Tibial nerve (tissue), 4 donors: ENCODE results near the gene WASF2. TPM values are rescaled to one million over a fixed set of nuclear protein-coding genes. Genes with fewer than 3 reads are reported as not detected.

Source experiments
- DNase-seq, 2 donors: peaks; one replicate each; pipeline ENCODE4 v3.0.0-alpha.2; 2019; ENCODE audit warnings: low spot score in 2 of 2
- H3K27ac ChIP-seq, 4 donors: fragments of 200-600 bp; sonication (generic) in 3 of 4; one replicate each; pipeline ENCODE4 v1.5.1; 2017 to 2019; ENCODE audit warnings: mild to moderate bottlenecking in 1 of 4
- H3K27me3 ChIP-seq, 2 donors: fragments of 200-600 bp; sonication (generic) in 1 of 2; one replicate each; pipeline versions ENCODE4 v1.5.1 to v1.6.0; 2017 to 2019
- H3K36me3 ChIP-seq, 3 donors: fragments of 200-600 bp; sonication (generic); one replicate each; pipeline ENCODE4 v1.5.1; 2018 to 2019
- H3K4me1 ChIP-seq, 4 donors: fragments of 200-600 bp; sonication (generic) in 3 of 4; one replicate each; pipeline ENCODE4 v1.5.1; 2017 to 2019
- H3K4me3 ChIP-seq, 4 donors: fragments of 200-600 bp; sonication (generic) in 3 of 4; one replicate each; pipeline ENCODE4 v1.5.1; 2017 to 2019; ENCODE audit warnings: mild to moderate bottlenecking in 1 of 4, moderate library complexity in 1 of 4
- H3K9me3 ChIP-seq, 4 donors: fragments of 200-600 bp; sonication (generic) in 3 of 4; one replicate each; pipeline ENCODE4 v1.5.1; 2017 to 2019
- EP300 ChIP-seq, 2 donors: sonication (generic); formaldehyde crosslinking; IDR thresholded peaks; one replicate each; pipeline ENCODE4 v1.6.1; 2017; ENCODE audit warnings: antibody characterized with exemption in 2 of 2, mild to moderate bottlenecking in 1 of 2
- POLR2A ChIP-seq, 2 donors: fragments of 450-650 bp; IDR thresholded peaks; one replicate each; pipeline ENCODE4 v1.6.1; 2017; ENCODE audit warnings: antibody characterized with exemption in 2 of 2, mild to moderate bottlenecking in 2 of 2, moderate library complexity in 2 of 2
- WGBS, 2 donors: methylation state at CpG; one replicate each; pipeline ENCODE4 v1.1.5; 2018; 5-methylcytosine and 5-hydroxymethylcytosine counted together
- total RNA-seq, 4 donors: library from RNA; depleted of rRNA; stranded (reverse); fragments of >200 nt; gene quantifications; one replicate each; pipeline ENCODE4 v1.1.0, GENCODE V29; 2016
- TF ChIP-seq, protein P1 (sequence below), 5 experiments: fragments of 200-600 bp in 3 of 5; fragments of 450-650 bp in 2 of 5; sonication (generic) in 3 of 5; IDR thresholded peaks; one replicate each; pipeline ENCODE4 v1.5.1; 2016 to 2019; ENCODE audit warnings: antibody characterized with exemption in 5 of 5, mild to moderate bottlenecking in 3 of 5, moderate library complexity in 2 of 5

Gene WASF2
- total RNA-seq, 4 donors from 2014 or later: 74.9 to 95.9 (median 83.4) TPM

DNA sequence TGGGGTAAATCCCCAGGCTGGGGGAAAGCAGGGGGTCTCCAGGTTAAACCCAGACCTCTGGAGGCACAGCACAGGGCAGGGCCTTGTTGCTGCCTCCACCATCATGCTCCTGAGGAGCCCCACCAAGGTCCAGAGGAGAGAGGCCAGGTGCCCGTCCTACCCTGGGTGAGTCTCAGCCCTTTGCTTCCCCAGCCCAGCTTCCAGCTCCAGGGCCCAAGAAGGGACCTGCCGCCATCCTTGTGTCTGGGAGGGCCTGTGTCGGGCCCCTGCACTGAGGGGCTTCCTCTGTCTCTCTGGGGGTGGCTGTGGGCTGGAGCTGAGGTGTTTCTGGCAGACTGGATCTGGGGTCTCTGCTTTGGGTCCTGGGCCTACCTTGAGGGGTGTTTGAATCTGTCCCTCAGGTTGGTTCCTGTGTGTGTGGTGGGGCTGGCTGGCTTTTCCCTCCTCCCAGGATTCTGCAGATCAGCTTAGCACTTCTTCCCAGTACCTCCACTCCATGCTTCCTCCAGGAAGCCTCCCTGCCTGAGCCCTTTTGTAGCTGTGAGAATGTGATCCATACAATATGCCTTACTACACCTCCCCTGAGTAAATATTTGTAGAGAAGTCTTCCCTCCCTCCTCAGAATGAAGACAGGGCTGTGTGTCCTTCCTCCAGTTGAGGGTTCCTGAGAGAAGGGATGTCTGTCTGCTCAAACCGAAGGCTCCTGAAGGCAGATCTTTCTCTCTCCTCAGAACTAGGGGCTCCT, 91.4 kb downstream of the WASF2 start:
- Histone ChIP-seq H3K4me1 (peaks cover 0 to 63% (median 23%) of the 10 kb centered on the region in 4 donors), H3K27ac (no peak overlapping the region), H3K27me3 (no peaks in the 10 kb centered on the region), H3K4me3 (no peak overlapping the region), H3K9me3 (no peaks in the 10 kb centered on the region), H3K36me3 (no peaks in the 10 kb centered on the region)
- DNase-seq: no peak
- TF ChIP-seq EP300 (IDR thresholded peaks at IDR 0.05): no peak
- no peak for TF ChIP-seq POLR2A (IDR thresholded peaks at IDR 0.05)
- TF ChIP-seq, protein P1, sequence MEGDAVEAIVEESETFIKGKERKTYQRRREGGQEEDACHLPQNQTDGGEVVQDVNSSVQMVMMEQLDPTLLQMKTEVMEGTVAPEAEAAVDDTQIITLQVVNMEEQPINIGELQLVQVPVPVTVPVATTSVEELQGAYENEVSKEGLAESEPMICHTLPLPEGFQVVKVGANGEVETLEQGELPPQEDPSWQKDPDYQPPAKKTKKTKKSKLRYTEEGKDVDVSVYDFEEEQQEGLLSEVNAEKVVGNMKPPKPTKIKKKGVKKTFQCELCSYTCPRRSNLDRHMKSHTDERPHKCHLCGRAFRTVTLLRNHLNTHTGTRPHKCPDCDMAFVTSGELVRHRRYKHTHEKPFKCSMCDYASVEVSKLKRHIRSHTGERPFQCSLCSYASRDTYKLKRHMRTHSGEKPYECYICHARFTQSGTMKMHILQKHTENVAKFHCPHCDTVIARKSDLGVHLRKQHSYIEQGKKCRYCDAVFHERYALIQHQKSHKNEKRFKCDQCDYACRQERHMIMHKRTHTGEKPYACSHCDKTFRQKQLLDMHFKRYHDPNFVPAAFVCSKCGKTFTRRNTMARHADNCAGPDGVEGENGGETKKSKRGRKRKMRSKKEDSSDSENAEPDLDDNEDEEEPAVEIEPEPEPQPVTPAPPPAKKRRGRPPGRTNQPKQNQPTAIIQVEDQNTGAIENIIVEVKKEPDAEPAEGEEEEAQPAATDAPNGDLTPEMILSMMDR (IDR thresholded peaks at IDR 0.05): no peak
- 71 to 80% methylated on average over 4 of the region's 4 CpGs for WGBS, 2 donors

DNA sequence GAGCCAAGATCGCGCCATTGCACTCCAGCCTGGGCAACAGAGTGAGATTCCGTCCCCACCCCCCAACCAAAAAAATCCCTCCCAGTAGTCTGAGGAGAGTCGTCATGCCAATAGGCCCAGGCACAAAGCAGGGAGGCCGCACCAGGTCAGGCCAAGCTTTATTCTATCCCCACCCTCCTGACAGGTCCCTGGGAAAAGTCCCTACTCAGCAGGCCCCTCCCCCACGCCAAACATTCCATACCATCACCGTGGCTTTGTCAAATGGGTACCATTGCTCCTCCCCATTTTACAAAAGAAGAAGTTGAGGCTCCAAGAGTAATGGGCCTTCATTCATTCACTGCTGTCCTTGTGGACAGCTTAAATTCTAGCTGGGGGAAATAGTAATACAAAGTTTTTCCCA, 92.2 kb downstream of the WASF2 start:
- no peak overlapping the region for H3K27ac ChIP-seq
- TF ChIP-seq EP300 (IDR thresholded peaks at IDR 0.05): no peak
- TF ChIP-seq, protein P1 (IDR thresholded peaks at IDR 0.05): no peak
- TF ChIP-seq POLR2A (IDR thresholded peaks at IDR 0.05): no peak
- H3K9me3 ChIP-seq: no peaks in the 10 kb centered on the region
- H3K4me3 ChIP-seq: no peak overlapping the region
- H3K36me3 ChIP-seq: no peaks in the 10 kb centered on the region
- no peaks in the 10 kb centered on the region for H3K27me3 ChIP-seq
- no peak for DNase-seq
- peaks cover 0 to 60% (median 16%) of the 10 kb centered on the region in 4 donors for H3K4me1 ChIP-seq
- WGBS, 2 donors: 64 to 72% methylated on average over 6 to 7 of the region's 7 CpGs

DNA sequence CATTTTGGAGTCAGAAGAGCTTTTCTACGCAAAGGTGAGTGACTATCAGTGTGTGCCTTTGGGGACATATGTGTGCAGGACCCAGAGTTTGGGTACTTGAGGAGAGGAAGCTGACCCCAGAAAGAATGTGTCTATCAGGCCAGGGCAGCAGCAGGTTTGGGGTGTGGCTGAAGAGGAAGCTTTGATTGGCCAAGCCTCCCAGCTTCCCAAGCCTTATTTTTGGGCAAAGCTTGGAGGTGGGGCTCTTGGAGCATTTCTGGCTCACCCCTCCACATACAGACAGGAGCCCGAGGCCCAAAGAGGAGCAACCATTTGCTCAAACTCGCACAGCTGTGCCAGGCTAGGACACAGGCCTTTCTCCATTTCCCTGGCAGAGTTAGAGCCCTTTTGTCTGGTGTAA, 92.9 kb downstream of the WASF2 start:
- H3K4me1 ChIP-seq: peaks cover 0 to 60% (median 15%) of the 10 kb centered on the region in 4 donors
- 76 to 79% methylated on average over 3 of the region's 3 CpGs for WGBS, 2 donors
- no peak overlapping the region for H3K27ac ChIP-seq
- TF ChIP-seq, protein P1 (IDR thresholded peaks at IDR 0.05): no peak
- TF ChIP-seq EP300 (IDR thresholded peaks at IDR 0.05) (no peak), POLR2A (IDR thresholded peaks at IDR 0.05) (no peak)
- DNase-seq: no peak
- no peaks in the 10 kb centered on the region for H3K27me3 ChIP-seq
- no peak overlapping the region for H3K4me3 ChIP-seq
- no peaks in the 10 kb centered on the region for H3K36me3 ChIP-seq
- no peaks in the 10 kb centered on the region for H3K9me3 ChIP-seq

DNA sequence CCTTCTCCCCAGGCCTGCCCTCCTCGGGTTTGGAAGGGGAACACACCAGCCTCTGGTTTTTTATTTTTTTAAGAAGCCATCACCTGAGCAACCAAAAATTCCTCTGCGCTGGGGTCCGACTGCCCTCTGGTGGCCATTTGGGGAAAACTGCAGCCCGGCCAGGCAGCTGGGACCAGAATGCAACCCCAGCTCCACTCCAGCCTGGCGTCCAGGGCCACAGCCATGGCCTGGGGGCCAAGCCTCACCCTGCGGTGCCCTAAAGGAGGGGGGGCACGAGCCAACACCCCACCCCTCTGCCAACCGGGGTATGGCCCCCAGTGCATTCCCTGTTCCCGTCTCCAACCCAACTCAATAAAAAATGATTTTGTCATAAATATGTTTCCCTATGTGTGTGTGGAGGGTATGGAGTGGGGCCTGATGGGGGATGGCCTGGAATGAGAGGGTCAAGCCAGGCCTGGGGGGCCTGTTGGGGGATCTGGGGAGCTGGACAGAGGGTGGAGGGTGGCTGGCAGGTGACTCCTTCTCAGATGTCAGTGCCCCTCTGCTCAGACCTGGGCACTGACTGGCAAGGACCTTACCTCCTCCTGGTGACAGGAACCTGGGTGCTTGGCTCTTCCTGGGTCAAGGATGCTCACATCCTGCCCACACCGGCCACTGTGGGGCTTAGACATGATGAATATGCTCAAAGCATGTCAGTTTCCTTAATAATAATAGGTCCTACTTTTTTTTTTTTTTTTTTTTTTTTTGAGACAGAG, 94.3 kb downstream of the WASF2 start:
- WGBS, 2 donors: 5 to 9% methylated on average over 10 of the region's 10 CpGs
- H3K4me3 ChIP-seq: no peak overlapping the region
- no peaks in the 10 kb centered on the region for H3K36me3 ChIP-seq
- no peak overlapping the region for H3K27ac ChIP-seq
- H3K9me3 ChIP-seq: no peaks in the 10 kb centered on the region
- H3K27me3 ChIP-seq: no peaks in the 10 kb centered on the region
- peaks cover 0 to 57% (median 21%) of the 10 kb centered on the region in 4 donors for H3K4me1 ChIP-seq
- TF ChIP-seq EP300 (IDR thresholded peaks at IDR 0.05) (no peak), POLR2A (IDR thresholded peaks at IDR 0.05) (no peak)
- TF ChIP-seq, protein P1 (IDR thresholded peaks at IDR 0.05): peak; percentile 91 to 98 (median 96)
- peak; percentile 67 to 77 for DNase-seq

DNA sequence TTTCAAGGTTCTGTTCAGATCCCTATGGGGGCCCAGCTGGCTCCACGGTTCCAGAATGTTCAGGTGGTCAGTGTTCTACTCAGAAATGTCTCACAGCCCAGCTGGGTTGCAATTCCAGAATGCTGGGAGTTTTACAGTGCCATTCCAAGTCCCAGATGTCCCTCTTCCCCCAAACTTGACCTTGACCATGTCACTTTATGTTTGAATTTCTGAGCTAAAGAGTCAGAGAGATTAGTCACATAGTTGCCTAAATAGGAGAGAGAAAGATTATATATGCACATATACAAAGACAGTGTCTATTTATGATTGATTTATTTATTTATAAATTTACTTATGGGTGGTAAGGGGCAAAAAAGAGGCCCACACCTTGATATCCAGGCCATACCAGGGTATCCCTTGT, 95.0 kb downstream of the WASF2 start:
- 53 to 74% methylated on average over 1 of the region's 1 CpG for WGBS, 2 donors
- DNase-seq: no peak
- TF ChIP-seq EP300 (IDR thresholded peaks at IDR 0.05) (no peak), POLR2A (IDR thresholded peaks at IDR 0.05) (no peak)
- TF ChIP-seq, protein P1 (IDR thresholded peaks at IDR 0.05): no peak
- no peaks in the 10 kb centered on the region for H3K27me3 ChIP-seq
- no peak overlapping the region for H3K4me3 ChIP-seq
- peaks cover 0 to 51% (median 21%) of the 10 kb centered on the region in 4 donors for H3K4me1 ChIP-seq
- H3K27ac ChIP-seq: no peak overlapping the region
- no peaks in the 10 kb centered on the region for H3K36me3 ChIP-seq
- H3K9me3 ChIP-seq: no peaks in the 10 kb centered on the region
